Measurements from ENCODE around the gene CD248. TPM values are rescaled to one million over a fixed set of nuclear protein-coding genes. Genes with fewer than 3 reads are reported as not detected.
A peak's percentile ranks its signal among the peaks of the same experiment; 100 is the strongest.

The CD248 gene
- total and polyA plus RNA-seq, 2 experiments from 2014 or later: 2.4 to 3.8 TPM

DNA sequence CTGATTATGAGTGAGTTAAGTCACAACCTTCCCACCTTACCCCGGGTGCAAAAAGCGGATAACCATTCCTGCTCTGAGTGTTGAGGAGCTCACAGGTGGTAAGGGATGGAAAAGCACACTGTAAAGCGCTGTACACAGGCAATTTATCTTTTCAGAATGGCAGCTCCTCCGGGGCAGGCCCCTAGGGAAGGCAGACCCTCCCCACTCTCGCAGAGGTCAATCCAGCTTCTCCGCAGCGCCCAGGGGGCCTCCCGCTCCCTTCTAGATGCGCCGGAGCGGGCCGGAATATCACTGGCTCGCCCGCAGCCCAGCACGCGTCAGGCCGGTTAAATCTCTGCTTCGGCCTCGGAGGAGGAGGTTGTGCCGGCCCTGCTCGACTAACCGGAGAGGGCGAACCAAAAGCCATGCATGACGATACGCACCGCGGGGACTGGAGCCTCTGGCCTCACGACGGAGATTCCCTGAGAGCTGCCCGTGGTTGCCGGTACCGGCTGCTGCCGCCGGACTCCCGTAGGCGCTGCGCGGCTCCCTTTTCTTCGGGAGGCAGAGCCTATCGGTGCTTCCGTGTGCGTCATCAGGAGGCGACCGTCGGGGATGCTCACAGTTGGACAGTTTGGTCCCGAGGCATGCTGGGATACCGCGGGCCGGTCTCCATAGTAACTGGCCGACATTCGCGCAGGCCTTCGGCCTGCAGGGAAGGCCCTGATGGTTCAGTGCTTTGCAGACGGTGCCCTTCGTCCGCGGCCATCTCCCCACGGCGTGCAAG is 27.9 kb upstream of the CD248 start, which contains the start of gene BRMS1:
TSS of gene BRMS1 (minus strand) at position 555 of the 766 bp plus-strand sequence. CDS start 2,870 bp downstream, outside the sequence.
- peak within 1 kb of the TSS; percentile 67; the same call in 1 of the 2 replicates for H3K27ac ChIP-seq (ENCODE audit: low read depth)

More for the DNA sequence above, 27.9 kb upstream of the CD248 start, which contains the start of gene BRMS1:
- Histone ChIP-seq H3K4me2 (peak within 1 kb of the TSS; percentile 98), H3K4me1 (ENCODE audit: insufficient read depth) (peaks cover 15% of the 10 kb centered on the region), H2AFZ (peak within 1 kb of the TSS; percentile 83; the same call in 1 of the 2 replicates), H4K20me1 (replicated peaks; ENCODE audit: insufficient read depth) (peaks cover 3% of the 10 kb centered on the region; the same call in 1 of the 2 replicates), H3K79me2 (replicated peaks; ENCODE audit: insufficient read depth) (peaks cover 14% of the 10 kb centered on the region), H3K9me2 (ENCODE audit: insufficient read depth) (no peaks in the 10 kb centered on the region), H3K36me3 (ENCODE audit: insufficient read depth) (no peaks in the 10 kb centered on the region; the same call in 1 of the 2 replicates), H3F3A (replicated peaks; ENCODE audit: low read depth) (peaks cover 26% of the 10 kb centered on the region), H3K4me3 (peak within 1 kb of the TSS; percentile 99), H3K27me3 (ENCODE audit: insufficient read depth) (peaks cover 8% of the 10 kb centered on the region; the same call in 1 of the 2 replicates)
- TF ChIP-seq STAT1 (IDR thresholded peaks at IDR 0.05; ENCODE audit: unreplicated experiment) (no peak), ZNF114 (CRISPR knock-in tag; IDR thresholded peaks at IDR 0.05) (no peak), JUNB (IDR thresholded peaks at IDR 0.05; ENCODE audit: unreplicated experiment) (no peak), ZNF331 (CRISPR knock-in tag; IDR thresholded peaks at IDR 0.05; ENCODE audit: low read depth) (no peak), EZH2 (IDR thresholded peaks at IDR 0.05; ENCODE audit: low read depth, unreplicated experiment) (no peak), EZH2phosphoT487 (IDR thresholded peaks at IDR 0.05; ENCODE audit: unreplicated experiment) (no peak), POLR2AphosphoS5 (IDR thresholded peaks at IDR 0.05; ENCODE audit: low read depth) (peak; percentile 95), CREB1 (CRISPR knock-in tag; IDR thresholded peaks at IDR 0.05; ENCODE audit: low read depth) (peak; percentile 98), NANOG (IDR thresholded peaks at IDR 0.05; ENCODE audit: borderline replicate concordance) (no peak)
- TF ChIP-seq, protein P1, sequence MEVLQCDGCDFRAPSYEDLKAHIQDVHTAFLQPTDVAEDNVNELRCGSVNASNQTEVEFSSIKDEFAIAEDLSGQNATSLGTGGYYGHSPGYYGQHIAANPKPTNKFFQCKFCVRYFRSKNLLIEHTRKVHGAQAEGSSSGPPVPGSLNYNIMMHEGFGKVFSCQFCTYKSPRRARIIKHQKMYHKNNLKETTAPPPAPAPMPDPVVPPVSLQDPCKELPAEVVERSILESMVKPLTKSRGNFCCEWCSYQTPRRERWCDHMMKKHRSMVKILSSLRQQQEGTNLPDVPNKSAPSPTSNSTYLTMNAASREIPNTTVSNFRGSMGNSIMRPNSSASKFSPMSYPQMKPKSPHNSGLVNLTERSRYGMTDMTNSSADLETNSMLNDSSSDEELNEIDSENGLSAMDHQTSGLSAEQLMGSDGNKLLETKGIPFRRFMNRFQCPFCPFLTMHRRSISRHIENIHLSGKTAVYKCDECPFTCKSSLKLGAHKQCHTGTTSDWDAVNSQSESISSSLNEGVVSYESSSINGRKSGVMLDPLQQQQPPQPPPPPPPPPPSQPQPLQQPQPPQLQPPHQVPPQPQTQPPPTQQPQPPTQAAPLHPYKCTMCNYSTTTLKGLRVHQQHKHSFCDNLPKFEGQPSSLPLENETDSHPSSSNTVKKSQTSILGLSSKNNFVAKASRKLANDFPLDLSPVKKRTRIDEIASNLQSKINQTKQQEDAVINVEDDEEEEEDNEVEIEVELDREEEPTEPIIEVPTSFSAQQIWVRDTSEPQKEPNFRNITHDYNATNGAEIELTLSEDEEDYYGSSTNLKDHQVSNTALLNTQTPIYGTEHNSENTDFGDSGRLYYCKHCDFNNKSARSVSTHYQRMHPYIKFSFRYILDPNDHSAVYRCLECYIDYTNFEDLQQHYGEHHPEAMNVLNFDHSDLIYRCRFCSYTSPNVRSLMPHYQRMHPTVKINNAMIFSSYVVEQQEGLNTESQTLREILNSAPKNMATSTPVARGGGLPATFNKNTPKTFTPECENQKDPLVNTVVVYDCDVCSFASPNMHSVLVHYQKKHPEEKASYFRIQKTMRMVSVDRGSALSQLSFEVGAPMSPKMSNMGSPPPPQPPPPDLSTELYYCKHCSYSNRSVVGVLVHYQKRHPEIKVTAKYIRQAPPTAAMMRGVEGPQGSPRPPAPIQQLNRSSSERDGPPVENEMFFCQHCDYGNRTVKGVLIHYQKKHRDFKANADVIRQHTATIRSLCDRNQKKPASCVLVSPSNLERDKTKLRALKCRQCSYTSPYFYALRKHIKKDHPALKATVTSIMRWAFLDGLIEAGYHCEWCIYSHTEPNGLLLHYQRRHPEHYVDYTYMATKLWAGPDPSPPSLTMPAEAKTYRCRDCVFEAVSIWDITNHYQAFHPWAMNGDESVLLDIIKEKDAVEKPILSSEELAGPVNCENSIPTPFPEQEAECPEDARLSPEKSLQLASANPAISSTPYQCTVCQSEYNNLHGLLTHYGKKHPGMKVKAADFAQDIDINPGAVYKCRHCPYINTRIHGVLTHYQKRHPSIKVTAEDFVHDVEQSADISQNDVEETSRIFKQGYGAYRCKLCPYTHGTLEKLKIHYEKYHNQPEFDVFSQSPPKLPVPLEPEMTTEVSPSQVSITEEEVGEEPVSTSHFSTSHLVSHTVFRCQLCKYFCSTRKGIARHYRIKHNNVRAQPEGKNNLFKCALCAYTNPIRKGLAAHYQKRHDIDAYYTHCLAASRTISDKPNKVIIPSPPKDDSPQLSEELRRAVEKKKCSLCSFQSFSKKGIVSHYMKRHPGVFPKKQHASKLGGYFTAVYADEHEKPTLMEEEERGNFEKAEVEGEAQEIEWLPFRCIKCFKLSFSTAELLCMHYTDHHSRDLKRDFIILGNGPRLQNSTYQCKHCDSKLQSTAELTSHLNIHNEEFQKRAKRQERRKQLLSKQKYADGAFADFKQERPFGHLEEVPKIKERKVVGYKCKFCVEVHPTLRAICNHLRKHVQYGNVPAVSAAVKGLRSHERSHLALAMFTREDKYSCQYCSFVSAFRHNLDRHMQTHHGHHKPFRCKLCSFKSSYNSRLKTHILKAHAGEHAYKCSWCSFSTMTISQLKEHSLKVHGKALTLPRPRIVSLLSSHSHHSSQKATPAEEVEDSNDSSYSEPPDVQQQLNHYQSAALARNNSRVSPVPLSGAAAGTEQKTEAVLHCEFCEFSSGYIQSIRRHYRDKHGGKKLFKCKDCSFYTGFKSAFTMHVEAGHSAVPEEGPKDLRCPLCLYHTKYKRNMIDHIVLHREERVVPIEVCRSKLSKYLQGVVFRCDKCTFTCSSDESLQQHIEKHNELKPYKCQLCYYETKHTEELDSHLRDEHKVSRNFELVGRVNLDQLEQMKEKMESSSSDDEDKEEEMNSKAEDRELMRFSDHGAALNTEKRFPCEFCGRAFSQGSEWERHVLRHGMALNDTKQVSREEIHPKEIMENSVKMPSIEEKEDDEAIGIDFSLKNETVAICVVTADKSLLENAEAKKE (CRISPR knock-in tag; IDR thresholded peaks at IDR 0.05): no peak
- TF ChIP-seq, protein P2, sequence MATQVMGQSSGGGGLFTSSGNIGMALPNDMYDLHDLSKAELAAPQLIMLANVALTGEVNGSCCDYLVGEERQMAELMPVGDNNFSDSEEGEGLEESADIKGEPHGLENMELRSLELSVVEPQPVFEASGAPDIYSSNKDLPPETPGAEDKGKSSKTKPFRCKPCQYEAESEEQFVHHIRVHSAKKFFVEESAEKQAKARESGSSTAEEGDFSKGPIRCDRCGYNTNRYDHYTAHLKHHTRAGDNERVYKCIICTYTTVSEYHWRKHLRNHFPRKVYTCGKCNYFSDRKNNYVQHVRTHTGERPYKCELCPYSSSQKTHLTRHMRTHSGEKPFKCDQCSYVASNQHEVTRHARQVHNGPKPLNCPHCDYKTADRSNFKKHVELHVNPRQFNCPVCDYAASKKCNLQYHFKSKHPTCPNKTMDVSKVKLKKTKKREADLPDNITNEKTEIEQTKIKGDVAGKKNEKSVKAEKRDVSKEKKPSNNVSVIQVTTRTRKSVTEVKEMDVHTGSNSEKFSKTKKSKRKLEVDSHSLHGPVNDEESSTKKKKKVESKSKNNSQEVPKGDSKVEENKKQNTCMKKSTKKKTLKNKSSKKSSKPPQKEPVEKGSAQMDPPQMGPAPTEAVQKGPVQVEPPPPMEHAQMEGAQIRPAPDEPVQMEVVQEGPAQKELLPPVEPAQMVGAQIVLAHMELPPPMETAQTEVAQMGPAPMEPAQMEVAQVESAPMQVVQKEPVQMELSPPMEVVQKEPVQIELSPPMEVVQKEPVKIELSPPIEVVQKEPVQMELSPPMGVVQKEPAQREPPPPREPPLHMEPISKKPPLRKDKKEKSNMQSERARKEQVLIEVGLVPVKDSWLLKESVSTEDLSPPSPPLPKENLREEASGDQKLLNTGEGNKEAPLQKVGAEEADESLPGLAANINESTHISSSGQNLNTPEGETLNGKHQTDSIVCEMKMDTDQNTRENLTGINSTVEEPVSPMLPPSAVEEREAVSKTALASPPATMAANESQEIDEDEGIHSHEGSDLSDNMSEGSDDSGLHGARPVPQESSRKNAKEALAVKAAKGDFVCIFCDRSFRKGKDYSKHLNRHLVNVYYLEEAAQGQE (IDR thresholded peaks at IDR 0.05; ENCODE audit: unreplicated experiment): no peak
- TF ChIP-seq, protein P3, sequence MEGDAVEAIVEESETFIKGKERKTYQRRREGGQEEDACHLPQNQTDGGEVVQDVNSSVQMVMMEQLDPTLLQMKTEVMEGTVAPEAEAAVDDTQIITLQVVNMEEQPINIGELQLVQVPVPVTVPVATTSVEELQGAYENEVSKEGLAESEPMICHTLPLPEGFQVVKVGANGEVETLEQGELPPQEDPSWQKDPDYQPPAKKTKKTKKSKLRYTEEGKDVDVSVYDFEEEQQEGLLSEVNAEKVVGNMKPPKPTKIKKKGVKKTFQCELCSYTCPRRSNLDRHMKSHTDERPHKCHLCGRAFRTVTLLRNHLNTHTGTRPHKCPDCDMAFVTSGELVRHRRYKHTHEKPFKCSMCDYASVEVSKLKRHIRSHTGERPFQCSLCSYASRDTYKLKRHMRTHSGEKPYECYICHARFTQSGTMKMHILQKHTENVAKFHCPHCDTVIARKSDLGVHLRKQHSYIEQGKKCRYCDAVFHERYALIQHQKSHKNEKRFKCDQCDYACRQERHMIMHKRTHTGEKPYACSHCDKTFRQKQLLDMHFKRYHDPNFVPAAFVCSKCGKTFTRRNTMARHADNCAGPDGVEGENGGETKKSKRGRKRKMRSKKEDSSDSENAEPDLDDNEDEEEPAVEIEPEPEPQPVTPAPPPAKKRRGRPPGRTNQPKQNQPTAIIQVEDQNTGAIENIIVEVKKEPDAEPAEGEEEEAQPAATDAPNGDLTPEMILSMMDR (conservative IDR thresholded peaks at IDR 0.05; ENCODE audit: low read depth in 2 of 2): no peak
- TF ChIP-seq, protein P4, sequence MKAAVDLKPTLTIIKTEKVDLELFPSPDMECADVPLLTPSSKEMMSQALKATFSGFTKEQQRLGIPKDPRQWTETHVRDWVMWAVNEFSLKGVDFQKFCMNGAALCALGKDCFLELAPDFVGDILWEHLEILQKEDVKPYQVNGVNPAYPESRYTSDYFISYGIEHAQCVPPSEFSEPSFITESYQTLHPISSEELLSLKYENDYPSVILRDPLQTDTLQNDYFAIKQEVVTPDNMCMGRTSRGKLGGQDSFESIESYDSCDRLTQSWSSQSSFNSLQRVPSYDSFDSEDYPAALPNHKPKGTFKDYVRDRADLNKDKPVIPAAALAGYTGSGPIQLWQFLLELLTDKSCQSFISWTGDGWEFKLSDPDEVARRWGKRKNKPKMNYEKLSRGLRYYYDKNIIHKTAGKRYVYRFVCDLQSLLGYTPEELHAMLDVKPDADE (IDR thresholded peaks at IDR 0.05): peak; percentile 83
- DNase-seq (ENCODE audit: low spot score) (peak; percentile 98), ATAC-seq (peak; percentile 69)
- peak within 1 kb of the TSS; percentile 96 for H3K27ac Mint-ChIP-seq
- H3K27me3 Mint-ChIP-seq (ENCODE audit: insufficient read depth, low read depth, poor library complexity): peaks cover 30% of the 10 kb centered on the region
- peaks cover 5% of the 10 kb centered on the region; the same call in 2 of the 3 replicates for H3K9me3 Mint-ChIP-seq
- peaks cover 26% of the 10 kb centered on the region for H3K36me3 Mint-ChIP-seq (ENCODE audit: low read depth)
- peaks cover 30% of the 10 kb centered on the region for H3K4me1 Mint-ChIP-seq
- H3K4me3 Mint-ChIP-seq: peak within 1 kb of the TSS; percentile 96
